Gastrocnemius medialis (tissue), 4 donors: ENCODE data around the gene USP24.

ENCODE experiments used
- CTCF ChIP-seq, 5 experiments: fragments of 450-650 bp in 3 of 5; fragments of 200-600 bp in 2 of 5; sonication (generic) in 2 of 5; IDR thresholded peaks in 4 of 5; conservative IDR thresholded peaks in 1 of 5; 1 replicate in 4 of 5; 2 replicates in 1 of 5; pipeline ENCODE4 v1.5.1; 2016 to 2019; ENCODE audit warnings: antibody characterized with exemption in 5 of 5, mild to moderate bottlenecking in 3 of 5, moderate library complexity in 3 of 5
- POLR2A ChIP-seq, 2 donors: fragments of 450-650 bp; IDR thresholded peaks; one replicate each; pipeline ENCODE4 v1.6.1; 2017; ENCODE audit warnings: antibody characterized with exemption in 2 of 2, mild to moderate bottlenecking in 2 of 2, moderate library complexity in 2 of 2

- no peak for TF ChIP-seq POLR2A (IDR thresholded peaks at IDR 0.05)
- no peak for TF ChIP-seq CTCF (IDR thresholded peaks at IDR 0.05 in 4 of 5, conservative IDR thresholded peaks at IDR 0.05 in 1 of 5)
Measured at GRCh38 chr1:55190109-55190508, 25.1 kb downstream of the USP24 start.
